Stimulated activated CD4-positive, alpha-beta T cell treated with anti-CD3 and anti-CD28 coated beads, Interleukin-1b, Interleukin-23, amount 100 ng/mL, for 48 hours (primary cell): ENCODE measurements around the gene NCCRP1.
A peak's percentile ranks its signal among the peaks of the same experiment; 100 is the strongest.
"Not testable (repeated sequence)": the region's sequence is repeated elsewhere in the genome, so short reads cannot be mapped to it uniquely, and the experiment has no call there.

ENCODE experiments used
- DNase-seq: peaks from one replicate; pipeline ENCODE4 v3.0.0-alpha.2; 2020

The NCCRP1 gene

GRCh38 chr19:39209196-39209595 lies 12.4 kb downstream of the NCCRP1 start:
- no peak for DNase-seq

GRCh38 chr19:39211731-39212374 lies 15.1 kb downstream of the NCCRP1 start:
- no peak for DNase-seq

- peak; percentile 66 for DNase-seq
Observed at GRCh38 chr19:39212375-39212742, 15.6 kb downstream of the NCCRP1 start.

- DNase-seq: not testable (repeated sequence)
Observed at GRCh38 chr19:39215323-39215722, 18.6 kb downstream of the NCCRP1 start.

GRCh38 chr19:39217094-39217493 lies 20.3 kb downstream of the NCCRP1 start:
- DNase-seq: no peak

- DNase-seq: no peak
Observed at GRCh38 chr19:39218230-39219007, 21.7 kb downstream of the NCCRP1 start.

- not testable (repeated sequence) for DNase-seq
Observed at GRCh38 chr19:39219108-39219507, 22.3 kb downstream of the NCCRP1 start.

- DNase-seq: no peak
Observed at GRCh38 chr19:39223703-39224279, 27.0 kb downstream of the NCCRP1 start.

- DNase-seq: no peak
Observed at GRCh38 chr19:39224910-39225309, 28.1 kb downstream of the NCCRP1 start.

GRCh38 chr19:39230096-39230764 lies 33.5 kb downstream of the NCCRP1 start:
- DNase-seq: no peak

- no peak for DNase-seq
Observed at GRCh38 chr19:39232708-39233107, 35.9 kb downstream of the NCCRP1 start.

- DNase-seq: no peak
Observed at GRCh38 chr19:39236527-39236926, 39.8 kb downstream of the NCCRP1 start.

GRCh38 chr19:39237200-39238184 lies 40.7 kb downstream of the NCCRP1 start:
- DNase-seq: peak; percentile 38

- no peak for DNase-seq
Observed at GRCh38 chr19:39238209-39238608, 41.4 kb downstream of the NCCRP1 start.

GRCh38 chr19:39238944-39239343 lies 42.2 kb downstream of the NCCRP1 start:
- no peak for DNase-seq

GRCh38 chr19:39240421-39240820 lies 43.7 kb downstream of the NCCRP1 start:
- DNase-seq: no peak

- DNase-seq: not testable (repeated sequence)
Observed at GRCh38 chr19:39243741-39244140, 47.0 kb downstream of the NCCRP1 start.

- DNase-seq: not testable (repeated sequence)
Observed at GRCh38 chr19:39244410-39245100, 47.8 kb downstream of the NCCRP1 start, which contains the start of gene IFNL3. TSS of gene IFNL3 (minus strand) at chr19:39245006. CDS start at chr19:39244967, 39 bp downstream.

- not testable (repeated sequence) for DNase-seq
Observed at GRCh38 chr19:39245166-39245565, 48.4 kb downstream of the NCCRP1 start.

- DNase-seq: peak; percentile 52
Observed at GRCh38 chr19:39246951-39247669, 50.3 kb downstream of the NCCRP1 start.
